Neuronal stem cell (in vitro differentiated cells): ENCODE measurements around the gene RPP30.

ENCODE experiments used
- DNase-seq: peaks from one replicate; pipeline ENCODE4 v3.0.0-alpha.2; 2013; ENCODE audit warnings: low spot score
- H2AFZ ChIP-seq: one replicate; pipeline ENCODE4 v1.6.1; 2013; ENCODE audit warnings: mild to moderate bottlenecking, low read length, inconsistent platforms
- H2AK5ac ChIP-seq: 2 replicates; pipeline ENCODE4 v1.6.1; 2013; ENCODE audit warnings: low read depth, mild to moderate bottlenecking, inconsistent platforms, low read length, moderate library complexity, mixed read lengths
- H2BK120ac ChIP-seq: 2 replicates; pipeline ENCODE4 v1.6.1; 2013; ENCODE audit warnings: low read depth, mild to moderate bottlenecking, inconsistent platforms, low read length, moderate library complexity, mixed read lengths
- H2BK12ac ChIP-seq: one replicate; pipeline ENCODE4 v1.6.1; 2013; ENCODE audit warnings: low read length, inconsistent platforms
- H2BK15ac ChIP-seq: 2 replicates; pipeline ENCODE4 v1.6.1; 2013; ENCODE audit warnings: mild to moderate bottlenecking, low read length, inconsistent platforms, mixed read lengths
- H2BK5ac ChIP-seq: one replicate; pipeline ENCODE4 v1.6.1; 2013; ENCODE audit warnings: inconsistent platforms, mild to moderate bottlenecking, low read length, moderate library complexity
- H3K14ac ChIP-seq: one replicate; pipeline ENCODE4 v1.6.1; 2013; ENCODE audit warnings: low read length, inconsistent platforms
- H3K18ac ChIP-seq: 2 replicates; pipeline ENCODE4 v1.6.1; 2013; ENCODE audit warnings: low read length, inconsistent platforms
- H3K23ac ChIP-seq: 2 replicates; pipeline ENCODE4 v1.6.1; 2013; ENCODE audit warnings: low read depth, mild to moderate bottlenecking, mixed read lengths, low read length, inconsistent platforms; ENCODE audit not compliant: poor library complexity
- H3K27ac ChIP-seq: replicated peaks from 3 replicates; pipeline ENCODE4 v1.5.1; 2013; ENCODE audit warnings: low read length, inconsistent platforms
- H3K27me3 ChIP-seq, 3 experiments: 2 replicates each; pipeline ENCODE4 v1.6.1; 2013; ENCODE audit warnings: low read length in 3 of 3, mild to moderate bottlenecking in 2 of 3, inconsistent platforms in 1 of 3, low read depth in 1 of 3, mixed read lengths in 1 of 3, moderate library complexity in 1 of 3; ENCODE audit not compliant: control insufficient read depth in 3 of 3, insufficient read depth in 3 of 3
- H3K36me3 ChIP-seq, 2 donors: replicated peaks in 1 of 2; 2 replicates each; pipeline ENCODE4 v1.6.1; 2013; ENCODE audit warnings: low read length in 2 of 2; ENCODE audit not compliant: control insufficient read depth in 2 of 2, insufficient read depth in 2 of 2
- H3K4ac ChIP-seq: 2 replicates; pipeline ENCODE4 v1.6.1; 2013; ENCODE audit warnings: inconsistent platforms, mild to moderate bottlenecking, low read length, moderate library complexity
- H3K4me1 ChIP-seq, 2 donors: 1 replicate in 1 of 2; 2 replicates in 1 of 2; pipeline ENCODE4 v1.6.1; 2013; ENCODE audit warnings: low read length in 2 of 2, low read depth in 1 of 2; ENCODE audit not compliant: control insufficient read depth in 2 of 2, insufficient read depth in 1 of 2
- H3K4me2 ChIP-seq: one replicate; pipeline ENCODE4 v1.6.1; 2013; ENCODE audit warnings: mild to moderate bottlenecking, low read length, inconsistent platforms; ENCODE audit not compliant: insufficient read depth, poor library complexity, severe bottlenecking
- H3K4me3 ChIP-seq, 2 donors: 2 replicates each; pipeline ENCODE4 v1.5.1; 2013; ENCODE audit warnings: low read length in 2 of 2, mild to moderate bottlenecking in 2 of 2, inconsistent platforms in 1 of 2, moderate library complexity in 1 of 2
- H3K79me1 ChIP-seq: one replicate; pipeline ENCODE4 v1.6.1; 2013; ENCODE audit warnings: low read depth, mild to moderate bottlenecking, inconsistent platforms, low read length, moderate library complexity
- H3K9ac ChIP-seq: one replicate; pipeline ENCODE4 v1.6.1; 2013; ENCODE audit warnings: mild to moderate bottlenecking, low read depth, low read length, inconsistent platforms; ENCODE audit not compliant: poor library complexity
- H3K9me3 ChIP-seq, 2 donors: replicated peaks in 1 of 2; 2 replicates each; pipeline versions ENCODE3 to v1.6.1; 2013; ENCODE audit warnings: low read length in 2 of 2, mild to moderate bottlenecking in 2 of 2, inconsistent platforms in 1 of 2, low read depth in 1 of 2, mixed read lengths in 1 of 2, moderate library complexity in 1 of 2; ENCODE audit not compliant: control insufficient read depth in 2 of 2, insufficient read depth in 1 of 2
- H4K8ac ChIP-seq: one replicate; pipeline ENCODE4 v1.6.1; 2013; ENCODE audit warnings: low read depth, mild to moderate bottlenecking, inconsistent platforms, low read length, moderate library complexity
- H4K91ac ChIP-seq: one replicate; pipeline ENCODE4 v1.6.1; 2013; ENCODE audit warnings: low read length, low read depth, mild to moderate bottlenecking, inconsistent platforms; ENCODE audit not compliant: poor library complexity
- WGBS, 2 donors: extraction: QIAGEN DNeasy Blood & Tissue Kit; methylation state at CpG; one replicate each; pipeline ENCODE4 v1.1.7; 2013; ENCODE audit warnings: missing lambda C conversion rate in 2 of 2, mixed read lengths in 1 of 2; ENCODE audit not compliant: insufficient read length in 2 of 2, insufficient replicate concordance in 1 of 2; ENCODE audit errors: extremely low coverage in 2 of 2; 5-methylcytosine and 5-hydroxymethylcytosine counted together

The RPP30 gene

GRCh38 chr10:90919683-90920574 lies 48.2 kb downstream of the RPP30 start:
- Histone ChIP-seq H3K14ac (no peak overlapping the region), H2BK120ac (no peak overlapping the region), H2BK12ac (no peak overlapping the region), H3K36me3 (no peaks in the 10 kb centered on the region), H3K4me1 (peaks cover 0 to 10% of the 10 kb centered on the region in 2 donors), H3K23ac (no peak overlapping the region), H3K18ac (no peak overlapping the region), H3K4ac (no peak overlapping the region), H3K79me1 (no peaks in the 10 kb centered on the region), H3K27ac (no peak overlapping the region), H3K27me3 (no peaks in the 10 kb centered on the region), H4K8ac (no peak overlapping the region), H2BK5ac (no peak overlapping the region), H3K4me3 (peak overlapping the region in 1 of 2 donors; percentile 7), H3K9me3 (no peaks in the 10 kb centered on the region), H2AFZ (no peak overlapping the region), H4K91ac (no peak overlapping the region), H3K4me2 (no peak overlapping the region), H3K9ac (no peak overlapping the region), H2BK15ac (no peak overlapping the region), H2AK5ac (no peak overlapping the region)
- DNase-seq = no peak
- no CpG with 5 or more reads among the region's 8 CpGs for WGBS, 2 donors

- WGBS, 2 donors = no CpG with 5 or more reads among the region's 5 CpGs
- DNase-seq = peak; percentile 36
- Histone ChIP-seq H2BK5ac (no peak within 1 kb of the TSS), H2AK5ac (no peak within 1 kb of the TSS), H3K14ac (no peak within 1 kb of the TSS), H3K4me3 (peak within 1 kb of the TSS in 1 of 2 donors; percentile 7), H3K79me1 (no peaks in the 10 kb centered on the region), H3K27ac (peak within 1 kb of the TSS; percentile 20), H4K91ac (no peak within 1 kb of the TSS), H4K8ac (no peak within 1 kb of the TSS), H3K4me2 (no peak within 1 kb of the TSS), H3K23ac (no peak within 1 kb of the TSS), H2AFZ (no peak within 1 kb of the TSS), H3K9me3 (no peaks in the 10 kb centered on the region), H2BK15ac (no peak within 1 kb of the TSS), H3K18ac (no peak within 1 kb of the TSS), H3K4ac (no peak within 1 kb of the TSS), H2BK120ac (no peak within 1 kb of the TSS), H3K4me1 (peaks cover 0 to 10% of the 10 kb centered on the region in 2 donors), H3K27me3 (no peaks in the 10 kb centered on the region), H3K9ac (no peak within 1 kb of the TSS), H3K36me3 (no peaks in the 10 kb centered on the region), H2BK12ac (no peak within 1 kb of the TSS)
Measured at GRCh38 chr10:90920986-90921666, 49.4 kb downstream of the RPP30 start, which contains the start of gene ANKRD1. TSS of gene ANKRD1 (minus strand) at chr10:90921087. CDS start at chr10:90921027, 60 bp downstream.

GRCh38 chr10:90921906-90922305 lies 50.1 kb downstream of the RPP30 start:
- Histone ChIP-seq H3K9me3 (no peaks in the 10 kb centered on the region), H2BK12ac (no peak overlapping the region), H3K4me1 (peaks cover 0 to 10% of the 10 kb centered on the region in 2 donors), H3K4ac (no peak overlapping the region), H4K8ac (no peak overlapping the region), H3K23ac (no peak overlapping the region), H3K4me3 (no peak overlapping the region), H2BK5ac (no peak overlapping the region), H2BK120ac (no peak overlapping the region), H2BK15ac (no peak overlapping the region), H3K79me1 (no peaks in the 10 kb centered on the region), H3K4me2 (no peak overlapping the region), H2AFZ (no peak overlapping the region), H2AK5ac (no peak overlapping the region), H3K36me3 (no peaks in the 10 kb centered on the region), H3K27me3 (no peaks in the 10 kb centered on the region), H3K14ac (no peak overlapping the region), H3K27ac (no peak overlapping the region), H3K18ac (no peak overlapping the region), H3K9ac (no peak overlapping the region), H4K91ac (no peak overlapping the region)
- no CpG with 5 or more reads among the region's 3 CpGs for WGBS, 2 donors
- no peak for DNase-seq

GRCh38 chr10:90923111-90923731 lies 51.4 kb downstream of the RPP30 start:
- no peak overlapping the region for H3K9ac ChIP-seq
- no peak overlapping the region for H2BK120ac ChIP-seq
- H4K91ac ChIP-seq = no peak overlapping the region
- DNase-seq = no peak
- no peak overlapping the region for H3K4me3 ChIP-seq
- H3K9me3 ChIP-seq = no peaks in the 10 kb centered on the region
- no peak overlapping the region for H2AK5ac ChIP-seq
- no peak overlapping the region for H2BK12ac ChIP-seq
- no CpG with 5 or more reads among the region's 2 CpGs for WGBS, 2 donors
- no peak overlapping the region for H3K27ac ChIP-seq
- H3K14ac ChIP-seq = no peak overlapping the region
- no peak overlapping the region for H3K4me2 ChIP-seq
- no peaks in the 10 kb centered on the region for H3K79me1 ChIP-seq
- no peak overlapping the region for H2BK15ac ChIP-seq
- no peaks in the 10 kb centered on the region for H3K36me3 ChIP-seq
- no peaks in the 10 kb centered on the region for H3K27me3 ChIP-seq
- no peak overlapping the region for H3K18ac ChIP-seq
- no peak overlapping the region for H2AFZ ChIP-seq
- no peak overlapping the region for H3K23ac ChIP-seq
- H4K8ac ChIP-seq = no peak overlapping the region
- H3K4ac ChIP-seq = no peak overlapping the region
- peaks cover 0 to 10% of the 10 kb centered on the region in 2 donors for H3K4me1 ChIP-seq
- H2BK5ac ChIP-seq = no peak overlapping the region
